Measurements from ENCODE around the gene ARSJ.

GRCh38 chr4:114012749-114013148, 33.3 kb upstream of the ARSJ start:
- TF ChIP-seq POLR2A (IDR thresholded peaks at IDR 0.05; ENCODE audit: low read depth) (no peak), CTCF (IDR thresholded peaks at IDR 0.05) (no peak)

All from esophagus muscularis mucosa (tissue), 3 donors.